Left lobe of liver (tissue), 2 donors: ENCODE results near the gene KAZN. TPM values are rescaled to one million over a fixed set of nuclear protein-coding genes. Genes with fewer than 3 reads are reported as not detected.

Experiments
- ATAC-seq: fragments of 200-7000 bp; cut with Tn5 transposase; one replicate; pipeline ENCODE4 v1.9.1; 2020; ENCODE audit warnings: mild to moderate bottlenecking, moderate library complexity
- DNase-seq: peaks from one replicate; pipeline ENCODE4 v3.0.0-alpha.2; 2020; ENCODE audit warnings: low spot score
- total RNA-seq: library from RNA; stranded (reverse); gene quantifications from one replicate; pipeline ENCODE4 v1.2.1, GENCODE V29; 2021
- donor health status: DM: no; HTN: no; CAD: no; lungs with moderate emphysema.
- donor health status: DM: no; HTN: yes; CAD: no.

The KAZN gene
- total RNA-seq, 1 donor from 2014 or later: 4.4 TPM

DNA sequence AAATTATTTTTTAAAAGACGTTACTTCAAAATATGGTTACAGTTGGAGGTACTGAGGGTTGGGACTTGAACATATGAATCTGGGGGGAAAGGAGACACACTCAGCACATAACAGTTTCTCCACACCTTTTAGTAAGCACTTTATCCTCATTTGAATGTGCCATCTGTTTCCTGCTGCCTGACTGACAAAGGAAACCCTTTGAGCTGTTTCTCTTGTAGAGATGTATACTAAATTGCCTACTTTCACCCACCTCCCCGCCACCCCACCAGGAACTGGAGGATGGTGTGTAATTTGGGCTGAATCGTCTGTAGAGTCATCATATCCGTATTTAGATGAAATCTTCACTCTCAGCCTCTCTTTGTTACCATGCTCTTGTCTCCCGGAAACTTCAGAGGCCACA, 108.1 kb downstream of the KAZN start:
- no peak for ATAC-seq
- no peak for DNase-seq

GRCh38 chr1:14707531-14708445, 109.3 kb downstream of the KAZN start:
- DNase-seq: no peak
- ATAC-seq: no peak

DNA sequence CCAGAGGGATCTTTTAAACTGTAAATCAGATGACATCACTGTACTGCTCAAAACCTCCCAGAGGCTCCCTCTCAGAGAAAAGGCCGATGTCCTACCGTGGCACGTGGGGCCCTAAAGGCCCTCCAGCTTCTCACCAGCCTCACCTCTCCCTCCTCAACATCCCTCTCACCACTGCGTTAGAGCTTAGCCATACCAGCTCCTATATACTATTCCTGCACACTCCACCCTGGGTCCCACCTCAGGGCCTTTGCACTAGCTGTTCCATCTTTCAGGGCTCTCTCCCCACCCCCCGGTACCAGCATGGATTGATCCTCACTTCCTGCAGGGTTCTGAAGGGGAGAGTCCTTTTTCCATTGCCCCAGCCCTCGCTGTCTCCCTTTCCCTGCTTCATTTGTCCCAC, 111.8 kb downstream of the KAZN start:
- DNase-seq: no peak

DNA sequence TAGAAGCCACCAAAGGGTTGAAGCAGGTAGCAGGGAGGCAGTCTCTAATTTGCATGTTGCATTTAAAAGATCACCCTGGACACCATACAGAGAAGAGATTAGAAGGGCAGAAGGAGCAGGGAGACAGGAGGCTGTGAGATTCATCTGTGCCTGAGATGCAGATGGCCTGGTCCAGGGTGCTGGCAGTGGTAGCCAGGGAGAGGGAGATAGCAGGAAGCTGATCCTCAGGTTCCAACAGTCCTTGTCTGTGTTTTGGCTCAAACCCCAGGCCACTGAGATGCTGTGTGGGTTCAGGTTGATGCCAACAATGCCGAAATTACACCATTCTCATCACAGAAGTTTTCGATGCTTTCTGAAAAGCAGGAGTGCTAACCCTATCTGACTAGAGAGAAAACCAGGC, 113.7 kb downstream of the KAZN start:
- DNase-seq (no peak), ATAC-seq (no peak)

More for the DNA sequence above, 111.8 kb downstream of the KAZN start:
- no peak for ATAC-seq

- DNase-seq: no peak
- ATAC-seq: no peak
Observed at GRCh38 chr1:14713077-14713476, 114.6 kb downstream of the KAZN start.

GRCh38 chr1:14715266-14715665, 116.8 kb downstream of the KAZN start:
- DNase-seq (no peak), ATAC-seq (no peak)

- ATAC-seq (no peak), DNase-seq (no peak)
Observed at GRCh38 chr1:14715802-14716201, 117.3 kb downstream of the KAZN start.

- DNase-seq: no peak
- ATAC-seq: no peak
Observed at GRCh38 chr1:14716474-14716873, 118.0 kb downstream of the KAZN start.

- ATAC-seq (no peak), DNase-seq (no peak)
Observed at GRCh38 chr1:14718476-14718875, 120.0 kb downstream of the KAZN start.

DNA sequence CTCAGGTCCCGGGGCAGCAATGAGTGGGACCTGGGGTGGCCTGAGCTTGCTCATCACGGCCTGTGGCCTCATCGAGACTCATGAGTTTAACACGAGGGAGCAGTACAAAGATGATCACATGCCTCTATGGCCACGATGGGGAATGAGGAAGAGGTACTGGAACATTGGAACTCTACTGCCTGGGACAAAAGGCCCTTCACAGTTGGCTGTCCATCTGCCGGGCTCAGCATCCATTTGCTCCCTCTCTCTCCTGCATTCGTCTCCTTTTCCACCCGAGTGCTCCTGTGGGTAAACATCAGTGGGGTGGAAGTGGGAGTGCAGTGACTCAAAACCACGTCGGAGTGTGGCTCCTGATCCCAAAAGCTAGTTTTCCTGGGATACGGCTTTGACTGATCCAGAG, 124.9 kb downstream of the KAZN start:
- ATAC-seq (no peak), DNase-seq (no peak)

- DNase-seq (no peak), ATAC-seq (no peak)
Observed at GRCh38 chr1:14724246-14724645, 125.8 kb downstream of the KAZN start.

GRCh38 chr1:14724678-14725077, 126.2 kb downstream of the KAZN start:
- no peak for DNase-seq
- ATAC-seq: no peak

- DNase-seq: no peak
- no peak for ATAC-seq
Observed at GRCh38 chr1:14725238-14725637, 126.8 kb downstream of the KAZN start.

DNA sequence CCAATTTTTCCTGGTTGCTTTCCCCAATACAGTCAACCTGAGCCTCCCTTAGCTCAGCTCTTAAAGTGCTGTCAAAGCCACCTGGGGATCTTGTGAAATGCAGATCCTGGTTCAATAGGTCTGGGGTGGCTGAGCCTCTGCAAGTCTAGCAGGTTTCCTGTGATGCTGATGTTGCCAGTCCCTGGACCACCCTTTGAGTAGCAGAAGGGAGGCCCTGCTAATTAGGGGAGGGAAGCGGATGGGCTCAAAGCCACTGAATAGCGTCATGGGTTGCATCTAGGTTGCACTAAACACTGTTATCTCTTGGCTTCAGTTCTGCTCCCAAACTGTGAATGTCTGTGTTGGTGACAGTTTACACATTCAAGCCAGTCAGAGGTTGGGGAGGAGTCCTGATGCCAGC, 127.2 kb downstream of the KAZN start:
- ATAC-seq (no peak), DNase-seq (no peak)

- ATAC-seq (no peak), DNase-seq (no peak)
Observed at GRCh38 chr1:14726606-14727005, 128.1 kb downstream of the KAZN start.

DNA sequence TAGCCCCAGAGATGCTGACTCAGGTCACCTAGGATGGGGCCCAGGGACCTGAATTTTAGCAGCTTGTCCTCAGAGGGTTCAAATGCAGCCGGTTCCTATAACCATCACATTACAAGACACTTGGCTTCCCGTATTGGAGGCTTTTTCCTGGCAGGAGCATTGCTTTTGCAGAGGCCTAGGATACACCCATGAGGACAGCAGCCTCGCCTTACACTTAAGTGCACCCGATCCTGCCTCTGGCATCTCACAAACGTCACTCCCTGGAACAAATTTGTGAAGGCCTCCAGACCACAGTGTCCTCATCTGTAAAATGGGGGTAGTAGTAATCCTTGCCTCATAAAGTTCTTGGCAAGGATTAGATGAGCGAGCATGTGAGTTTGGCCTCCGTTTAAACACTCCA, 130.0 kb downstream of the KAZN start:
- DNase-seq: no peak

GRCh38 chr1:14732728-14733047, 134.2 kb downstream of the KAZN start:
- DNase-seq: no peak
- no peak for ATAC-seq

More for the DNA sequence above, 130.0 kb downstream of the KAZN start:
- no peak for ATAC-seq

- DNase-seq (no peak), ATAC-seq (no peak)
Observed at GRCh38 chr1:14733048-14733778, 134.7 kb downstream of the KAZN start.

DNA sequence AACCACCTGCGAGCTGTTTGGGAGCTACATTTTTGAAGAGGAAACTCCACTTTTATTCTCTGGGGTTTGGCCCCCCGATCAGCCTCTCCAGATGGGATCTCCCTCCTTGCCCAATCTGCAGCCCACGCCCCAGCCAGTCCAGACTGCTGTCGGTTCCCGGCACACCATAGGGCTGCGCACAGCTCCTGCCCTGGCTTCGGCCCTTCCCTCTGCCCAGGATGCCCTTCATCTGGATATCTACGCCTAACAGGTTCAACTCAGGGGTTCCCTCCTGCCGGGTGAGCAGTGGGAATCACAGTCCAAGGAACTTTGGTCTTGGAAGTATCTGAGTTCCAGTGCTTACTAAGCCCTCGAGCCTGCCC, 135.3 kb downstream of the KAZN start:
- ATAC-seq: no peak
- no peak for DNase-seq

GRCh38 chr1:14735841-14736240, 137.4 kb downstream of the KAZN start:
- no peak for DNase-seq
- ATAC-seq: no peak

- no peak for DNase-seq
- ATAC-seq: no peak
Observed at GRCh38 chr1:14737561-14738094, 139.1 kb downstream of the KAZN start.

GRCh38 chr1:14738235-14738634, 139.8 kb downstream of the KAZN start:
- no peak for DNase-seq
- ATAC-seq: no peak
